HG03558 (cell line): ENCODE results near the gene ATP5F1B.
A peak's percentile ranks its signal among the peaks of the same experiment; 100 is the strongest.
"Not testable (repeated sequence)": the region's sequence is repeated elsewhere in the genome, so short reads cannot be mapped to it uniquely, and the experiment has no call there.

Experiments used
- ATAC-seq: cut with Tn5 transposase; IDR thresholded peaks from one replicate; pipeline ENCODE4 v1.9.1; 2021; ENCODE audit warnings: moderate number of reproducible peaks; ENCODE audit not compliant: unreplicated experiment; ENCODE audit errors: extremely low read depth

Gene ATP5F1B

DNA sequence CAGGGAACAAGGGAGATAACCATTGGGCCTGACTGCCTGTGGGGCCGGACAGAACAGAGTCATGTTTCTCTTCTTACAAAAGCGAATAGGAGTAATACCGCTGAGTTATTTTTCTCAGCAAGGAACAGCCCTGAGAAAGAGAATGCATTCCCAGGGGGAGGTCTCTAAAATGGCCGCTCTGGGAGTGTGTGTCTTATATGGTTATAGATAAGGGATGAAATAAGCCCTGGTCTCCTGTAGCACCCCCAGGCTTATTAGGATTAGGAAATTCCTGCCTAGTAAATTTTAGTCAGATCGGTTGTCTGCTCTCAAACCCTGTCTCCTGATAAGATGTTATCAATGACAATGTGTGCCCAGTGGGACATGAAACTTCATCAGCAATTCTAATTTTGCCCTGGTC, 8.0 kb upstream of the ATP5F1B start:
- not testable (repeated sequence) for ATAC-seq

DNA sequence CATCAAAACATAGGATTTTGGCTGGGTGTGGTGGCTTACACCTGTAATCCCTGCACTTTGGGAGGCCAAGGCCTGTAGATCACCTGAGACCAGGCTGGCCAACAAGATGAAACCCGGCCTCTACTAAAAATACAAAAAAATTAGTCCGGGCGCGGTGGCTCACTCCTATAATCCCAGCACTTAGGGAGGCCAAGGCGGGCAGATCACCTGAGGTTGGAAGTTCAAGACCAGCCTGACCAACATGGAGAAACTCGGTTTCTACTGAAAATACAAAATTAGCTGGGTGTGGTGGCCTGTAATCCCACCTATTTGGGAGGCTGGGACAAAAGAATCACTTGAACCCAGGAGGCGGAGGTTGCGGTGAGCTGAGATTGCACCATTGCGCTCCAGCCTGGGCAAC, 2.2 kb upstream of the ATP5F1B start:
- ATAC-seq, result not testable (repeated sequence)

DNA sequence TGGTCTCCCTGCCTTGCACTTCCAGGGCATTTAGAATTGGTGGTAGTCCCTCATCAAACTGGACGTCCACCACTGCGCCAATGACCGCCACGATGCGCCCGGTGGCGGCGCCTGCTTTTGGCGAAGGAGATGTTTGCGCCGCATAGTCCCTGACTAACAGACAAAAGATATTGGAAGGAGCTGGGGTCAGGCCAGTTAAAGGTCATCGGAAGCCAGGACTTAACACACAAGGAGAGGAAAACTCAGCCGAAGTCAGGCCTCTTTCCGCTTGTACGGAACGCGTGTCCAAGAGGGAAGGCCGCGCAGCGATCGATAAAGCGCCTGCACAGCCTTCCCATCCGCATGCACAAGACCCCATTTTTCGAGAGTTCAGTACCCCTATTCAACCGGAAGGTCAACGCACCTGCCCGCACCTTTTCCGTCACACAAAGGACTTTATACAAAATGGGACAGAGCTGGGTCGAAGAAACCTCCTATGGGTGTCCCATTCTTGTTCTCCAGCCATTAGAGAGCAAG, 525 bp downstream of the ATP5F1B start:
- ATAC-seq, result no peak

DNA sequence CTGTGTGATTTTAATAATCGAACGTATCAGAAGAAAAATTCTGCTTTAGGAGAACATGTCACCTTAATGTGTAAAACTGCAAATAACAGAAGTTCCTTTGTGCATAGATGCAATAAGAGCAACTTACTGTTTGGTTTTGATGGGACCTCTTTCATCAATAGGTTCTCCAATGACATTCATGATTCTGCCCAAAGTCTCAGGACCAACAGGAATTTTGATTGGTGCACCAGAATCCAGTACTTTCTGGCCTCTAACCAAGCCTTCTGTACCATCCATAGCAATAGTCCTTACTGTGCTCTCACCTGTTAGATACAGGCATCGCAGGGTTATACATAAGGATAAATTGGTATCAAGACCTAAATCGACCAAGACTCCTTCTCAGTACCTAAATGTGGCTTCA, 1.1 kb downstream of the ATP5F1B start:
- no peak for ATAC-seq

DNA sequence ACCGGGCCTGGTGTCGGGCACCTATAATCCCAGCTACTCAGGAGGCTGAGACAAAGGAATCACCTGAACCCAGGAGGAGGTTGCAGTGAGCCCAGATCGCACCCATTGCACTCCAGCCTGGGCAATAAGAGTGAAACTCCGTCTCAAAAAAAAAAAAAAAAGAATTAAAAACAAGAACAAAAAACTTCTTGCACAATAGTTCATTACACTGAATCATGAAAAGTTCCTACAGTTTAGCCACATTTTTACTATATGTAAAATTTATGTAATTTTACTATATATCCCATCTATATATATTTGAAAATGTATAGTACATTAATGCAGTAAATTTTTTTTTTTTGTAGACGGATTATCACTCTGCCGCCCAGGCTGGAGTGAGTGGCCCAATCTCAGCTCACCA, 4.6 kb downstream of the ATP5F1B start:
- no peak for ATAC-seq

DNA sequence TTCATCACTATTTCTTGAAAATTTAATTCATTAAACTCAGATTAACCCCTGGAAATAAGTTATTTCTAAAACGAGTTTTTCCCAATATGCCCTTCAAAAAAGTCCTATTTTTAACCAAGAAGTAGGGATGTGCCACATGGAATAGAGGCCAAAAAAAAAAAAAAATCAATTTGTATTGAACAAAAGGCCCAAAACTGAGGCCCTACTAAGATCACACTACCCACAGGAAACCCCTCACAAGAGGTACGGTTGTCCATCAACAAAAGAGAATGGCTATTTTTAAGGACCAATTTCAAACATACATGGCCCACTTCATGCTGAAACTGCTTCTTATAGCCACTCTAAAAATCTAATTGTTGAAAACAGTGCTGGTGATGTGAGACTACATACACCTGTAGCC, 8.2 kb downstream of the ATP5F1B start:
- ATAC-seq, result no peak

DNA sequence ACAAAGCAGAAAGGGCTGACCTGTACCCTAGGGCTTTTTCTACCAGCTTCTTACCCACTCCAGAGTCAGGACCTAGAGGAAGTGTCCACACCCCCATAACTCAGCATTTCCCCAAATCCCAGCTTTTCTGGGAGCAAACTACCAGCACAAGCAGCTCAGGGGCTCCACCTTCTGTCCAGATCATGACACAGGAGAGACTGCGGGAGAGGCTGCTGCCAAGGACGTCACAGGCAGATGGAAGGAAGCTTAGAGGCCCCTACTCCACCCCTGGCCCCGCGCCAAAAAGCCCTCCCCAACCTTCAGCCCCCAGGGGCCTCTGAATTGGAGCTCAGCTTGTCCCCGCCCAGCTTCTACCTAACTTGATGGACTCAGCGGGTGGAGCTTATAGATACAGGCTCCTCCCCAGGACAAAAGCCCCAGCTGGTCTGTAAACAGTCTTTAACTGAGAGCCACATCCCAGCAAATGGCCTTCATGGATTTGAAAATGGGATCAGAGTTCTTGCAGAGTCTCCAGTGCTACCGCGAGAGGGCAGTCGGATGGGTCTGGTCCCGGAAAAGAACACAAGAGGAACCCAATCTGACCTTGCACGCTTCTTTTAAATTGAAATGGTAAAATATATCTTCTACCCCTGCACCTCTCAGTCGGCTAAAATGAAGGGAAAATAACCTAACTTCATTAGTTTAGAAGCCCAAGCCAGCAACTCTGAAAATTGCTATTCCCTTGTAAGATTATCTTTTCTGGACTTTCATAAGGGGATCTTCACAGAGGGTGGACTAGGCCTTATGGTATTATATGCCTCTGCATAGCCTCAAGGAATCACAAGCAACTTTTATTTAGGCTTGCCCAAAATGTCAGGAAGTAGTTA, 8.9 kb downstream of the ATP5F1B start:
- peak; percentile 26 for ATAC-seq

DNA sequence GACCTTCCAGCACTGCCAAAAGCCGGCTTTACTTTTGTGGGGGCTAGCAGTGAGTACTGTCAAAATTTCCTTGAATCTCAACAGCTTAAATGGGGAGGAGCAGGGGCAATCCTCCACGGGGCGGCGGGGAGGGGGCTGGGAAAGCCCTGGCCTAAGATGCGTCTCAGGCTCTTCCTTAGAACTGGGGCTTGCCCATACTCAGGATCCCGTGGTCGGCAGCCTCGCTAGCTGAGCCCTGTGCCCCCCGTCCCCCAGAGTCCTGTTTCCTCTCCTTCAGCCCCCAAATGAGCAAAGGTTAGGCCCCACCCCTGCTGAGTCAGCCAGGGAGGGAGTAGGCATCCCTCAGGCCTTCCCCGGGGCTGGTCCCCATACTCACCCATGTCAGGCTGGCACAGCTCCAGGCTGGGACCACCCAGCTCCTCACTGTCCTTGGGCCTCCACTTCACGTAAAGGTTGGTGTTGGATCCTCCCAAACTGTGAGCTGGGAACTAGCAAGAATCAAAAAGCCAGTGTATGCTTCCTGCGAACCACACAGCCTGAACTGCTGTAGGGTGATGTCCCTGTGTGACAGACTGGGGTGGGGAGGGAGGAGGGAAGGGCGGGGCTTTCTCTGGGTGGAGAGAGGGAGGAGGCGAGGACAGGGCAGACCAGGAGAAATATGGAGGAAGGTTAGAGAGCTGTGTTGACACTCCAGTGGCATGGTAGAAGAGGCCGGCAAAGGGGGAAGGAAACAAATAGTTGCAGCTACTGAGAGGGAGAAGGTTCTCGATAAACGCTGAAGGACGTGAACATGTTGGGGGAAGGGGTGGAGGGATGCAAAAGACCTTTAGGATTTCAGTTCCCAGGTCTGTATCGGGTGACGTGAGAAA, 9.7 kb downstream of the ATP5F1B start:
- ATAC-seq, result peak; percentile 16

DNA sequence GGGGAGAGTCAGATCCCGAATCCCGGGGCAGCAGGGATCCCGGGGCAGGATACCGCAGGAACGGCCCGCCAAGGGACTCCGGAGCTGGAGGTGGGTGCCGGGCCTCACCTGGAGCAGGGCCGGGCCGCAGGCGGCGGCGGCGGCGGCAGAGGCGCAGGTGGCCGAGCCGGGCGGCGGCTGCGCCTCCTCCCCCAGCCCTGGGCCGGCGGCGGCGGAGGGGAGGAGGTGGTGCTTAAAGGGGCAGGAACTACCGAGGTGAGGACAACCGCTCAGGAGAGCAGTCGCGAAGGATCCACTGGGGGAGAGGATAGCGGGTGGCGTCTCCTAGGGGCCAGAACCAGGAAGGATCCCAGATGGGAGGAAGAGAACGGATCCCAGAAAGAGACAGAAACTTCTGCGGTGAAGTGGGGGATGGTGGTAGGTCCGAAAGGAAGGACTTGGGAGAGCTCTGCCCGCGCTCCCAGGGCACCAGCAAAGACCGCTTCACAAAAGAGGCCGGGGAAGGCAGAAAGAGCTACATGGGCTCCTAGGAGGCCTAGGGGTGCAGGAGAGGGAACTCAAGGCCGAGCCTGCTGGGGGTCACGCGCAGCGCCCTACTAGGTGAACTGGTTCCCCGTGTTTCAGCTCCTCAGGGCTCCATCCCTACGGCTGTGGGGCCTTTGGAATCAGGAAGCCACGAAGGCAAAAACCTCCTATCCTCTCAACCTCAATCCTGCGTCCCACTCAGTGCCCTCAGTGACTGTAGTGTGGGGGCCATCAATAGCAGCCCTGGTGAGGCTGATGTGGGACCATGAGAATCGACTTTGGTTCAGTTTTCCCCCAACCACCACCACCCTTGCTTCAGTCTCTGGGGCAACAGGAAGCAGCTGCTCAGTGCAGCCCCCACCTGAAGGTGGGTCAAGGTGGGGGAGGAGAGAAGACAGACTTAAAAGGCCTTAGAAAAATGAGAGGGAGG, 10.7 kb downstream of the ATP5F1B start:
- ATAC-seq, result no peak

DNA sequence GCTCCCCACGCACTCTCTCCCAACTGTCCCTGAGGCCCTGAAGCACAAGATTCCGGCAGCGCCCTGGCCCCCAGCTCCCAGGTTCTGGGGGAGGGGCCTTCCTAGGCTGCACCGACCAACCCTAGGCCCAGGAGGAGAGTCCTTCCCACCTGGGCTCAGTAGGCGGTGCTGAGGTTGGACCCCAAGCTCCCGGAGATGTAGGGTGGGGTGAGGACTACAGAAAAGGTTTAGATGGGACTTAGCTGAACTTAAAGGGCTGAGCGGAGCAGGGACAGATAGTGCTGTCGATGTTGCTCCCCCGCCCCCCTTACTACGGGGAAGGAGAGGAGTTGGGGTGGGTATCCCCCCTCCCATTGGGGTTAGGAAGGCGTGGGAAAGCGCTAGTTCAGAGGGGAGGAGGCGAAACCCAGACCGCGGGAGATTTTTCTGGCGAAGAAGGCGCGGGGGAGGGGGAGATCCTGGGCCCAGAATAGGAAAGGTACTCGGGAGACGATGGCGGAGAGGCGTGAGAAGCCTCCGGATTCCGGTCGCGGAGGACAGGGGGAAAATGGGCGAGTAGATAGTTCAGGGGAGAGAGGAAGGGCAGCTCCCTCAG, 11.4 kb downstream of the ATP5F1B start:
- no peak for ATAC-seq

DNA sequence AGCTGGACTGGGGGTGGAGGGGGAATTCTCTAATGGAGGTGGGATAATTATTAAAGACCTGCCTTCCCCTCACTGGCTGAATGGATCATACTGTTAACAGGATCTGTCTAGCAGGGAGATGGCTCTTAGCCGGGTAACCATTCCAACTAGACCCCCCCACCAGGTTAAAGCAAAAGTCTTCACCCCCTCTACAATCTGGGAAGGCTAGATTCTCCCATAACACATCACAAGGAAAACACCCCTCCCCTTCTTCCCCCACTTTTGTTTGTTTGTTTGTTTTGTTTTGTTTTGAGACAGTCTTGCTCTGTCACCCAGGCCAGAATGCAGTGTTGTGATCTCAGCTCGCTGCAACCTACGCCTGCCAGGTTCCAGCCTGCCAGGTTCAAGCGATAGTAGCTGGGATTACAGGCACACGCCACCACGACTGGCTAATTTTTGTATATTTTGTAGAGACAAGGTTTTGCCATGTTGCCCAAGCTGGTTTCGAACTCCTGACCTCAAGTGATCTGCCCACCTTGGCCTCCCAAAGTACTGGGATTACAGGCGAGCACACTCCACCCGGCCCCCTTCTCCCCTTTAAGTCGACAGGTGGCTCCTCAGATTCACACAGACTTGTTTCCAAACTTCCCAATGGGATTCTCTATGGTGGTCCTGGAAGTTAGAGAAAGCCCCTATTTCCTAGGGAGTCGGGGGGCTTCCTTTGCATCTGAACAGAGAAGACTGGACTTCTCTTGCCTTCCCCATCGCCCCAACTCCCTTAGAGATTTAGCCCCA, 12.1 kb downstream of the ATP5F1B start:
- no peak for ATAC-seq

DNA sequence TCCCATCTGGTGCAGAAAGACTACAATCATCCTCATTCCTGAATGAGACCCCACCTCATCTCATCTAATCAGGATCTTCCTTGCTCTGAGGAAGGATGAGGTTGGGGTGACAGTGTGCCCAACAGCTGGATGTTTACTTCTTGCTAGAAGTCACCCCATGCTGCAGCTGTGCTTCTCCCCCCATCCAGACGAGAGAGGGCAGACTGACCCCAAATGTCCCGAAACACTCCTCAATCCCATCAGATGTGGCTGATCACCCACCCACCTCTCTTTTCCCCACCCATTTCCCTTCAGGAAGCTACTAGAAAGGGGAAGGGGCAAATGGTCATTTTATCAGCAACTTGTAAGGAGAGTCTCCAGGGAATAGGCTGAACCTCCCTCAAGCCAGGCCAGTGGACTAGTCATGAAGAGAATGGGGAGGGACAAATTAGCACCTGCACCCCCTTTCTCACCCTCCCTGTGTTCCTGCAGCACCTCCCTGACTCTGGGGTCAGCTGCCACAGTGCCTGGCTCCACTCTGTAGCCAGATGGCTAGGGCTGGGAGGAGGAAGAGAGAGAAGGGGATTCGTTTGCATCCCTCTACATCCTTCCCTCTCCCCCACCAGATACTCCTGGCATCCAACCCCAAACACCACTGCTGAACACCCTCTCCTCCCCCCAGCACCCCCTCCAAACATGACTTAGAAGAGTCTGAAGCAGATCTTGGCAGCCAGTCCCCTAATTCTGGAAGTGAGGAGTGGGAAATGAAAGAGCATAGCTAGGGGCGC, 12.9 kb downstream of the ATP5F1B start:
- ATAC-seq, result no peak

DNA sequence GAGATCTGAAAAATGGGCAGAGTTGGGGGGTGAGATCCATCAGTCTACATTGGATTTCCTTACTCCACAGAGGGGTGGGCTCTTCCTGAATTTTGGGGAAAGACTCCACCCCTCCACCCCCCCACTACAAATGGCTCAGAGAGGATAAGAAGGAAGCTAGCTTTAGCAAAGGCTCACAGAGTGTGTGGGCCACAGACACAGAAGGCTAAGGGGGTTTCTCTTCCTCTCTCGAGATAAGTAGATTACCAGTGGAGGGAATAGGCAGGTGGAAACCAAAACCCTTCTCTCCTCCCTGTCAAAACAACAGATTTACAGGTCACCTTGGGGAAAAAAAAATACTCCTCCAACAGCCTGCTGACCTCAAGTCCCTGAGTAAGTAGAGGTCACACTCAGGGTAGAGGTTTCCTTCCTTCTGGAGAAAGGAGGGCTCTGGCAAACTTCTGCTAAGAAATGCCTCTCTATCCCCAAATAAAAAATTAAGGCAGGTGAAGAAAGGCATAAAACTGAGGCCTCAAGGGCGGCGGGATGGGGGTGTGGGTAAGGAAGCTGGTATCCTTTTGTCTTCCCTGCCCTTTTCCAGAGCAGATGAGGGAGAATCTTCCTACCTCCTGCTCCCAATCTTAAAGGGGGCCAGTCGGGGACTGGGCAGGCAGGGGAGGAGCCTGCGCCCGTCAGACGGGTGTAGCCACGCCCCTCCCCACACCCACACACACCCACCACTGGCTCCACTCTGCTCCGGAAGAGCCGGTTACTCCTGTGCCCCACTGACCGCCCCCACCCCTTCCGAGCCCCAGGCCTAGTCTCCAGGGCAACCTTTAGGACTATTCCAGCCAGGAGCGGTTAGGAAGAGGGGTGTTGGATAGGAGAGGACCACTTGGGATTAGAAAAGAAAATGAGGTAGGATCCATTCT, 13.7 kb downstream of the ATP5F1B start:
- ATAC-seq, result no peak

DNA sequence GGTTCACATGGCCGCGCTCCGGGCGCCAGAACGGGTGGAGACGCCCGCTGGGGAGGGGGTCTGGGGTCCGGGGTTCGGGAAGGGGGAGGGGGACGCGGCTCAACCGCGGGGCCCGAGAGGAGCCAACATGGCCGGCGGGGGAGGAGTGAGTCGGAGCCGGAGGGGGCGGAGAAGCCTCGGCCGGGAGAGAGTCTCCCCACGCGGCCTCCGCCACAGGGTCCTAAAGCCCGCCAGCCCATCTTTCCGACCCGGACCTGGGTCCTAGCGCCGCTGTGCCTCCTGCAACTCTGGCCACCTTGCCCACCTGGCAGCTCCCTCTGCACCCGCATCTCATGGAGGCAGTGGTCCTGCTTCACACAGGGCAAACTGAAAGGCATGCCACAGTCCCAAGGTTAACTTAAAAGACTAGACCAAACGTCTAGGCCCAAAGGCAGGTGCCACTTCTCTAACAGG, 15.6 kb downstream of the ATP5F1B start, which contains the start of gene BAZ2A:
Gene BAZ2A, minus strand, starts transcription at position 147 of the 453 bp plus-strand sequence. CDS start 12,796 bp downstream, outside the sequence.
- ATAC-seq, result peak; percentile 29

DNA sequence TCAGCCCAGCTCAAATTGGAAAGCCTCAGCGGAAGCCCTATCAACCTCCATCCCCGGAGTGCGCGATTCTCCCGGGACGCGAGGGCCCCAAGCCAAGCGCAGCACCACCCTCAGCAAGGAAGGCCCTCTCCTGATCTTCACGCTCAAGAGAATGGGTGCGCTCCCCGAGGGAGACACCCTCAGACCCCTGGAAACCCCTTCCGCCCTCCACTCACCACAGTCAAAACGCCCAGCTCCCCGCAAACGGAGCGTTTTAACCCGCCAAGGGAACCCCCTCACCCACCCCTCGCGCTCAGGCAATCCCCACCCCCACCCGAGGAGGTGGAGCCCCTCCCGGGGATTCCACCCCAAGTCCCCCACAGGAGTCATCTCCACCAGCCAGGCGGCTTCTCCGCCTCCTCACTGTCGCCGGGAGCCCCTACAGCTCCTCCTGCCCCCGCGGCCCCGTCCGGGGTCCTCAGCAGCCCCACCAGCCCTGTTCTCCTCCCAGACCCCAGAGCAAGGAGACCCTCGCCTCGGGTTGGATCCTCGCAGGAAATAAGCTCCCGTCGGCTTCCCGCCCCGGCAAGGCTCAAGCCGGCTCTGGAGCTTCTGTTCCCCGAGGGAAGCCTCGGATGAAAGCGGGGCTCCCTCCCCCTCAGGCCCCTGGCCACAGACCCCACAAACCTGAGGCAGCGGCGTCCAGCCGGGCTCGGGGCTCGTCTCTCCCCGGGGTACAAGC, 16.2 kb downstream of the ATP5F1B start:
- ATAC-seq, result no peak
